Activated CD8-positive, alpha-beta memory T cell treated with anti-CD3 and anti-CD28 coated beads for 36 hours (primary cell): ENCODE measurements around the gene IL19. TPM values are rescaled to one million over a fixed set of nuclear protein-coding genes. Genes with fewer than 3 reads are reported as not detected.

ENCODE experiments used
- CTCF ChIA-PET: fragments of 350-600 bp; sonication (Branson Sonifier 250); formaldehyde crosslinking; loops from one replicate; lab custom pipeline; 2021; ENCODE audit warnings: antibody characterized with exemption; lab: Charles Lee
- POLR2A ChIA-PET: fragments of 350-600 bp; sonication (Branson Sonifier 250); formaldehyde crosslinking; loops from one replicate; lab custom pipeline; 2021; ENCODE audit warnings: antibody characterized with exemption; lab: Charles Lee
- total RNA-seq, 2 experiments: library from RNA; stranded (reverse); gene quantifications; one replicate each; pipeline ENCODE4 v1.2.3, GENCODE V29; 2021

The IL19 gene
- total RNA-seq, 2 experiments from 2014 or later: not detected

DNA sequence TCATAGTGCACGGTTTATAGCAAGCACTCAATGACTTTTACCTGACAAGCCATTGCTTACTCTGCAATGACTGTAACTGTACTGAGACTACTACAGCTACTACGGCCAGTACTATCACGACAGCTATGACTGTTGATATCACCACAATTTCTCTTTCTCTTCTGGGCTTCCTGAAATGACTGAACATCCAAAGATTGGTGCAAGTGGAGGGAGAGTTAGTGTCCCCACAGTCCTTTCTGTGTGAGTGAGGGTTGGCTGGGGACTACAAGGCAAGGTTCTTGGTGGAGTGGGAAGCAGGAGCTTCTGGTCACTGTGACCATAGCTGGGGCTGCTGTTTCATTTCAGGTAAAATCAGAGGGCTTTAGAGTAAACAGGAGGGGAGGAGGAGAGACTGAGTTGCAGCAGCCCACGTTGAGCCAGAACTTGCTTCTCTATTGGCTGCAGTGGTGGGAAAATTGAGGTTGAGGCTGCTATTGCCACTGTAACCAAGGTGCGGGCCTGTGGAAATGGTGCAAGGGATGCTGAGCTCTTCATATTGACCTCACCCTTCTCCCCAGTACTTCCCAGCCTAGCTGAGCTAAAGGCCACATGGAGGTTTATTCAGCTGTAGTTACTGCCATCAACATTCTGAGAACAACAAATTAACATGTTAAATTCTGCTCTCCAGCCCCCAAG is 15.8 kb downstream of the IL19 start:
- POLR2A ChIA-PET: interaction anchor here (0.6 to 2.6 kb wide), 6 partner anchors 12 to 205 kb away, joined by 3 to 11 read pairs (median 4); no protein-coding TSS in a partner anchor

DNA sequence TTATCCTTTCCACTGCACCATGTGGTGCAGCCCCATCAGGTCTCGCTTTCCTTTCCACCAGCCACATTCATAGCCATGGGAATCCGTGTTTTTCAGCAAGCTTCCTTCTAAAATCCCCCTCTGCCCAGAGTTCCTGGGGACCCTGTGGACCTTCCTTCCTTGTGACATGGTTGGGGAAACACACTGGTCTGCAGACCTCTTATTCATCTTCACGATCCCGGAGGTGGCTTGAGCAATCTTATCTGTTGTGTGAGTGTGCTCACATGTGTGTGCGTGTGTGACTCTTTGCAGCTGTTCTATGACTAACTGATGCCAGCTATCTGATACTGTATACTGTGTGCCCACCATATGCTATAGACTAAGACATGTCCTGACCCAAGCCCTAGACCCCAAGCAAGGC is 17.3 kb downstream of the IL19 start:
- POLR2A ChIA-PET: interaction anchor here (0.7 kb wide), 1 partner anchor 53 kb away, joined by 3 read pairs; no protein-coding TSS in a partner anchor
- CTCF ChIA-PET: interaction anchor here (1.0 to 1.7 kb wide), 2 partner anchors 10 to 62 kb away, joined by 5 read pairs; no protein-coding TSS in a partner anchor

More for the DNA sequence above, 15.8 kb downstream of the IL19 start:
- CTCF ChIA-PET: interaction anchor here (0.7 to 2.2 kb wide), 14 partner anchors 10 to 146 kb away, joined by 3 to 11 read pairs (median 4); no protein-coding TSS in a partner anchor

DNA sequence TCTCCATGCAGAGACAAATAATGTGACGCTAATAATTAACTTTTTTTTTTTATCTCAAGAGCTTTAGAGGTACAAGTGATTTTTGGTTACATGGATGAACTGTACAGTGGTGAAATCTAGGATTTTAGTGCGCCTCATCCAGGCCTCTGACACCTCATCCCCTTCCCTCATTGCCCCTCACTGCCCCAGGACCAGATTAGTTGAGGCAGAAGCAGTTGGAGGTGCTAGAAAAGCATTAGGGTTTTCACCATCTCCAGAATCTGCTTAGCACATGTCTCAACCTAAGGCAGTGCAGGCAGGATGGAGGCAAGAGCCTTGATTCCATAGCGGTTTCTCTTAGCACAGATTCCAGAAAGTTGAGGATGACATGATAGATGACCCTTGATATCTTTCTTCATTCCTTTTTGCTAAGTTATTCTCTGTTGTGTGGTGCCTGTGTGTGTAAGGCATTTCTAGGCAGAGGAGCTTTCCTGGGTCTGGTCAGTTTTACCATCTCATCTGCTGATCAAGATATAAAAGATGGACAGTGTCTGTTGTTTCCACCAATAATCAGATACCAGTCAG is 18.0 kb downstream of the IL19 start:
- ChIA-PET POLR2A (no interaction called here), CTCF (interaction anchor here (0.9 to 1.0 kb wide), 3 partner anchors 16 to 54 kb away, joined by 3 to 5 read pairs (median 3); no protein-coding TSS in a partner anchor)

DNA sequence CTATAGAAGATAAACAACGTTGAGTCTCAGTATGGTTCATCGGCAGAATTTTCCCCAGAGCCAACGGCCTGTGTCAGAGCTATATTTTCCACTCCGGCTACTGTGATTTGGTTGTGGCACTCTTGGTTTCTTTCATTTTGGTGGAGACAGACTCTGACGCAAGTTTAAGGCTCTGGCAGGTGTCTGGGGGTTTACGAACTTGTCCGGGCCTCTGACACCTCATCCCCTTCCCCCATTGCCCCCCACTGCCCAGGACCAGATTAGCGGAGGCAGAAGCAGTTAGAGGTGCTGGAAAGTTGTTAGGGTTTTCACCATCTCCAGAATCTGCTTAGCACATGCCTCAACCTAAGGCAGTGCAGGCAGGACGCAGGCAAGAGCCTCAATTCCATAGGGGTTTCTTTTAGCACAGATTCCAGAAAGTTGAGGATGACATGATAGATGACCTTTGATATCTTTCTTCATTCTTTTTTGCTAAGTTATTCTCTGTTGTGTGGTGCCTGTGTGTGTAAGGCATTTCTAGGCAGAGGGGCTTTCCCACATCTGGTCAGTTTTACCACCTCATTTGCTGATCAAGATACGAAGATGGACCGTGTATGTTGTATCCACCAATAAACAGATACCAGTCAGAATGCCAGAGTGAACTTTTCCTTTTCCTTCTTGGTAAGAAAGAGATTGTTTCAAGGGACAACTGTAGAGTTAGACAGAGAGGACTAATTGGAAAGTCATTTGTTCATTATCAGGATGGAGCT is 20.1 kb downstream of the IL19 start:
- ChIA-PET CTCF (interaction anchor here (0.7 to 0.9 kb wide), 3 partner anchors 18 to 155 kb away, joined by 3 to 5 read pairs (median 3); partner anchors contain the start of genes DYRK3 and IL10), POLR2A (interaction anchor here (0.6 kb wide), 1 partner anchor 46 kb away, joined by 3 read pairs; no protein-coding TSS in a partner anchor)

DNA sequence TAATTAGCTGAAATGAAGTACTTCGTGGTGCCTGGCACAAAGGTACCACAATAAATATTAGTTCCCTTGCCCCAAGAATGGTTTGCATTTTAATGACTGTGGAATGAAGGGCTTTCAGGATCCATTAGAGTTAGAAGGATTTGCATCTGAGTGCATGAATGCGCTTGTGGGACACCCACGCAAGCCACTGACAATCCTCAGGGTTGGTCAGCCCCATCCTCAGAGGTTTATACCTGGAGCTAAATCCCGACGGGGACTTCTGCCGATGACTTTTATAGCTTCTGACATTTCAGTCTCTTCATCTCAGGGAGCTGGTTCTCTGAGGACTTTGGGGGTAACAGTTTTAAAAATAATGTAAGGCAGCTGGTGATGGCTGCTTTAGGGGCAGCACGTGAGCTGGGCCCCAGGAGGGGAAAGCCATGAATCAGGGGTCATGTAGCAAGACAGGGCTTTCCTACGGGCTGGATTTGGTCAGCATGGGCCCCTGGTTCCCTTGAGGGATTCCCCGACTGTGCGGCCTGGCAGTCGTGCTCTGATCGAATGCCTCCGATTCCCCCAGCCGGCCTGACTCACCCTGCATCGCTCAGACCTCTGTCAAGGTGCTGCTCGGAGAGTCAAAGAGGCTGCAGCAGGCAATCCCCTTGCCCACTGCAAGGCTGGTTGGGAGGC is 22.5 kb downstream of the IL19 start:
- POLR2A ChIA-PET: no interaction called here
- CTCF ChIA-PET: no interaction called here

DNA sequence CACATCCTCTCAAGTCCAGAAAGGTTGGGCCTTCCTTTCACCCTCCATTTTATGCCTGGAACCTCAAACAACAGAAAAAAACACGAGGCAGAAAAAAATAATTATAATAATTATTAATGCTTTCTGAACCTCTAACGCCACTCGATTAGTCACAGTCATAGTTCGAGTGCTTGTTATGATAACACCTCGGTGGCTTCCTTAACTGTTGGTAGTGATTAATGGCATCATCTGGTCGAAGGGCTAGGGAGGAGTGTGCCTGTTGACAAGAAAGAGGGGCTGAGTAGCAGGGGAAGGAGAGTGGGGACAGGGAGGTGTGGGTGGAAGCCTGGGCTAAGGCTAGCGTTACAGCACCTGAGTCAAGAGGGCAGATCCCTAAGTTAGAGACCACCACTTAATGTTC is 23.0 kb downstream of the IL19 start:
- CTCF ChIA-PET: interaction anchor here (0.8 to 1.3 kb wide), 2 partner anchors 10 to 14 kb away, joined by 4 to 5 read pairs; no protein-coding TSS in a partner anchor

DNA sequence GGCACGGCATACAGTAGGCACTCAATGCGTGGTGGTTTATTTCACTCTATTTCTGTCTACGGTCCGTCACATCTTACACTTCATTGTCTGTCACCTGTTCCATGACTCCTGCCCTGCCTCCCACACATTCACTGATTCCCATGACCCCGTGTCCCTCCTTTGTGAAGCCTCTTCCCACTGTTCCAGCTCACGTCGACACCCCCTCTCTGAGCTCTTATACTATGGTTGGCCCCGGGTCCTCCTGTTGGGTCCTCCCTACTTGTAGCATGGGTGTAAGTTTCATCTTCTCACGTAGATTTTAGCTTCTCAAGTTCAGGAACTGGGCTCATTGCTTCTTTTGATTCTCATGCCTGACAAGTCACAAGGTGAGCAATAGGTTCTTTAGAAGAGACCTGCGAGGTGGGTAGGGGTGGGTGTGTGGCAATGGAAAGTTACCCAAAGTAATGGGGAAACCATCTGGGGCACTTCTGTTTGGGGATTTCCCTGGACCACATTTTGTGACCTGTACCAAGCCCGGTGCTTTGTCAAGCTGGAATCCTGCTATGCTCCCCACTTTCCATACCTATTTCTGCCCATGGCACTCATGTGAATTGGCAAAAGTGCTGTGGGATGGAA is 23.8 kb downstream of the IL19 start:
- CTCF ChIA-PET: interaction anchor here (0.8 to 1.3 kb wide), 4 partner anchors 9 to 55 kb away, joined by 3 to 5 read pairs (median 4); no protein-coding TSS in a partner anchor
- POLR2A ChIA-PET: interaction anchor here (0.8 to 0.9 kb wide), 2 partner anchors 20 to 115 kb away, joined by 3 to 4 read pairs; no protein-coding TSS in a partner anchor

More for the DNA sequence above, 23.0 kb downstream of the IL19 start:
- POLR2A ChIA-PET: no interaction called here

DNA sequence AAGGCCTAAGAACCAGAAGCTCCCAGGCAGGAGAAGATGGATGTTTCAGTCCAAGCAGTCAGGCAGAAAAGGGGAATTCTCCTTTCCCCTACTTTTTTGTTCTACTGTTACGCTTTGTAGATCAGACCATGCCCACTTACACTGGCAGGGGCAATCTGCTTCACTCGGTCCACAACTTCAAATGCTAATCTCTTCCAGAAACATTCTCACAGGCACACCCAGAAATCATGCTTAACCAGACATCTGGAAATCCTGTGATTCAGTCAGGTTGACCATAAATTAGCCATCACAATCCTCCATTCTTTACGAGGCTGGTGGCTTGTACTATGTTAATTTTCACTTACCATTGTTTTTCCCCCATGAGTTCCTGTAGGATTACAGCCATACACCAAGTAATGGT is 25.5 kb downstream of the IL19 start:
- ChIA-PET POLR2A (no interaction called here), CTCF (interaction anchor here (1.3 kb wide), 1 partner anchor 56 kb away, joined by 3 read pairs; no protein-coding TSS in a partner anchor)

DNA sequence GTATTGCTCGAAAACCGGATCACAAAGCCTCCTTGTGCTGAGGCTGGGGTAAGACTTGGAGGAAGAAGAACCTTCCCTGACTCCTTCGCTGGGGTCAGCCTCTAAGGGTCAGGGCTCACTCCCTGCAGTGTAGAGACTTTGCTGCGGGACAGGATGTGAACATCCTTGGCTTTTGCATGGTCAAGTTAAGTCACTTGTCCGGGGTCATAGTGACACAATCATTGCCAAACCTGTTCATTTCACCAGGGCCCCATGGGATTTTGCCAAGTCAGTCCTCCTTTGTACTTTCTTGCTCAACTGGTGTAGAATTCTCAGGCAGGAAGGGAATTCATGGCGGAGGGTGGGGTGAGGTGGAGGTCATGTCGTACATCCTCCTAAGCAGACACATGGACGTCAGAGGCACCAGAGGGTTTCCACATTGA is 26.4 kb downstream of the IL19 start:
- CTCF ChIA-PET: no interaction called here

DNA sequence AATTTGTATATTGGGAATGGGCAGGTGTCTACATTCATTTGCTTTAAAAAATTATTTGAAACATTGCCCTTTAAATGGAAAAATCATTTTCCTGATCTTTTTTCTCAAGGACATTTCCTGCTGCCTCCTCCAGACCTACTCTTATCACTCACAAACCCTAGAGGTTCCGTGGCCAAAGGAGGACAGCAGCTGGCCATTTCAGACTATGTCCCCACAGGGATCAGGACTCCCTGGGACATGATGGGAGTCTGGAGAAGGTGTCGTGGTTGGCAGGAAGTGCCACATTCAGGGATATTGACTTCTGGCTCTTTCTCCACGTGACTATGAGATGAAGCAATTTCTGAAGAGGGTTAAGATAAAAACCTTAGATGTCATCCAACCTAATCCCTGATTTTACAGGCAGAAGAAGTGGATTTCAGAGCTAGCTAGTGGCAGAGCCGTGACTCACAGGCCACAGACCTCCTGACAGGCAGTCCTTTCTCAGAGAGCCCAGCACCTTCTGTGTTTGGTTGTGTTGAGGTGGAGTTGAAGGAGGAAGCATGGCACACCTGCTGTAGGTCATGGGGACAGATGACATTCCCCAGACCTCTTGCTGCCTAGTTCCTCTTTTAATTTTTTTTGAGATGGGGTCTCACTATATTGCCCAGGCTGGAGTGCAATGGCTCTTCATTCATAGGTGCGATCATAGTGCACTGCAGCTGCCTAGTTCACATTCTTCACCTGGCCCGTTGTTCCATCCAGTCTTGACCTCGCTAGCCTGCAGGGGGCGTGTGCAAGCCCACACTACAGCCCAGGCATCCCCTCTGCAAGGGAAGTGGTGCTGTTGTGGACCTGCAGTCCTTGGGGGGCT is 27.2 kb downstream of the IL19 start:
- POLR2A ChIA-PET: interaction anchor here (0.6 to 1.2 kb wide), 3 partner anchors 12 to 327 kb away, joined by 3 to 6 read pairs (median 5); partner anchors contain the start of gene IKBKE
- CTCF ChIA-PET: interaction anchor here (0.8 to 1.8 kb wide), 8 partner anchors 10 to 114 kb away, joined by 3 to 8 read pairs (median 5); partner anchors contain the start of gene IL19

More for the DNA sequence above, 26.4 kb downstream of the IL19 start:
- POLR2A ChIA-PET: interaction anchor here (1.1 kb wide), 1 partner anchor 327 kb away, joined by 3 read pairs; the partner anchor contains the start of gene IKBKE

DNA sequence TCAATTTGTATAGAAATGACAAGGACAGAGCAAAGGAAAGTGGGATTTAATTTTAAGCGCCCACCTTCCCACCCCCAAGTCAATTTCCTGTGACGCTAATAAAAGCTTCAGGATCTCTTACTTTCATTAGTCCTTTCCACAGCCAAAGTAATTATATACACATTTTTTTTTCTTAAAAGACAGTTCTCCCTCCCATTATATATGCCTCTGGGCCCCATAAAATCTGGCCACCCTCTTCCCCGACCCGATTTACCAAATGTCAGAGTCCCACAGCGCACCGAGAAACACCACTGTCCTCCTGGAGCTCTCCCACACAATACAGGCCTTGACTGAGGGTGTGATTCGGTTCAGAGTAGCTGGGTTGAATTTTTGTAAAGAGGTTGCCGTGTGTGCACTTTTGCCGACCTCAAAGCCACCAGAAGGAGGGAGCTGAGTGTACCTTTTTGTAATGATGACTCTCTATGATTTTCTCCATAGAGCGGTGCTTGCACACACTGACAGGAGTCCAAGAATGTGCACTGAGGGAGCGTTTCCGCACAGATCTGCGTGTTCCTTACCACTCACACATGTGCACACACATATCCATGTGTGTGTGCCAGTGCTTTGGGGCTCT is 27.9 kb downstream of the IL19 start:
- POLR2A ChIA-PET: interaction anchor here (0.6 to 1.2 kb wide), 2 partner anchors 13 to 86 kb away, joined by 5 to 6 read pairs; no protein-coding TSS in a partner anchor
- CTCF ChIA-PET: interaction anchor here (0.7 to 1.8 kb wide), 8 partner anchors 9 to 113 kb away, joined by 3 to 8 read pairs (median 5); no protein-coding TSS in a partner anchor

DNA sequence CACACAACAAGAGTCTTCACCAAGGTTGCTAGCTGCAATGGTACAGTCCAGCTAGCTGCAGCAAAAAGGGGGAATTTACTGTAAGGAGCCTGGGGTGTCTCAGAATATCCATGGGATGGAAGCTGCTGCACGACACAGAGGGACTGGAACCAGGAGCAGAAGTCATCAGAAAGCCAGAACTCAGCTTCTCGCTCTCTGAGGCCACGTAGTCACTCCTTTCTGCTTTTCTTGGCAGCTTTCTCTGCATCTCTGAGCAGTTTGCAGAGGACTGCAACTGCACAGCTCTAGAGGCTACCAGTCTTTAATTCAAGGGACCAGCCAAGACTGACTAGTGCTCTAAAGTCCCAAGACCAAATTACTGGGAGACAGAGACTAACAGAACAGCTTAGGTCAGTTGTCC is 28.7 kb downstream of the IL19 start:
- ChIA-PET POLR2A (interaction anchor here (1.2 kb wide), 1 partner anchor 14 kb away, joined by 5 read pairs; no protein-coding TSS in a partner anchor), CTCF (interaction anchor here (1.3 to 1.8 kb wide), 4 partner anchors 8 to 62 kb away, joined by 5 to 8 read pairs (median 5); no protein-coding TSS in a partner anchor)

DNA sequence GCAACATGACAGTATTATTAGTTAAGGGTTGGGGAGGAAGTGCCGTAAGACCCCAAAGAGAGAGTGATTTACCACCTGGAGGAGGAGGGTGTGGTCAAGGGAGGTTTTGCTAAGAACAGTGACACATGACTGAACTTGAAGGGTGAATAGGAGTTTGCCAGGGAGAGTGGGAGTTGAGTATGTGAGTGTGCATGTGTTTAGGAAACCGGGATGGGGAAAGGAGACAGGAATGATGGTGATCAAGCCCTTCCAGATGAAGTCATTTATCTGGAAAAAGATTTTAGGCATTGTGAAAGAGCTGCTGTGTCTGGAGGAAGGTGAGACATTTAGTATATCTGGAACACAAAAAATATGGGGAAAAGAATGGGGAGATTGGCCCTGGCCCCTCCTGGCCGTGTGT is 29.8 kb downstream of the IL19 start:
- POLR2A ChIA-PET: no interaction called here
- CTCF ChIA-PET: interaction anchor here (1.6 kb wide), 1 partner anchor 14 kb away, joined by 5 read pairs; no protein-coding TSS in a partner anchor

DNA sequence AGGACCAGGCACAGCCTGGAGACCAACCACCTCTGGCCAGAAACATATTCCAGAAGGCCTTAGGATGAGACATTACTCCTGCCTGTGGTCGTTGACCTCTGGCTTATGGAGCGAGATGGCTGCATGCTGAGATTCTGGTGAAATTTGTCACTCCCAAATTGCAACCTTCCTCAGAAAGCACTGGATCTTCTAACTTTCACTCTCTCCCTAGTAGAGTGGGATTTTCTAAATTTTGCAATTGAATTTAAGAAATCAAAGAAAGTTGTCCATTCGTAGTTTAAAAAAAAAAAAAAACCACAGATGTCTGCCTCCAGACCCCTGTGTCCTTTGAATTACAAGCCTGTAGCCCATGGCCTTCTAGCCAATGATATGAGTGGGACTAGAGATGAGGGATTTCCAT is 30.3 kb downstream of the IL19 start:
- ChIA-PET POLR2A (interaction anchor here (0.6 kb wide), 1 partner anchor 106 kb away, joined by 4 read pairs; no protein-coding TSS in a partner anchor), CTCF (interaction anchor here (1.0 to 1.6 kb wide), 5 partner anchors 15 to 170 kb away, joined by 3 to 5 read pairs (median 3); no protein-coding TSS in a partner anchor)

DNA sequence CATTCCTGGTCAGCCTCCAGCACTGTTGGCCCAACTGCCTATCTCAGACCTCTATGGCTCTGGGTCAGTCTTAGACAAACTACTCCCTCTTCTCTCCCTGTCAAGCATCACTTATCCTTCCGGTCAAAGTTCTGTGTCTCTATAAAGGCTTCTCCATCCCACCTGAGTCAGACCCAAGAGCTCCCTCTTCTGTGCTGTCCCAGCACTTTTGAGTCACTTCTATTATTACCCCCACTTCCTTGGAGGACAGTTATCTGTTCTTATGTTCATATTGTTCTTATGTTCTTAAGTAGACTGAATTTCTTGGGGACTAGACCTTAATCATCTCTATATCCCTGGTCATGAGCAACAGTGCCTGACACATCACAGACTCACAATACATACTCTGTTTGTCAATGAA is 30.9 kb downstream of the IL19 start:
- ChIA-PET POLR2A (interaction anchor here (0.6 to 0.8 kb wide), 2 partner anchors 15 to 106 kb away, joined by 3 to 4 read pairs; no protein-coding TSS in a partner anchor), CTCF (interaction anchor here (1.0 to 3.7 kb wide), 8 partner anchors 15 to 170 kb away, joined by 3 to 19 read pairs (median 4); no protein-coding TSS in a partner anchor)
